ENCODE results near the gene INHBB. TPM values are rescaled to one million over a fixed set of nuclear protein-coding genes. Genes with fewer than 3 reads are reported as not detected.

INHBB gene
- total RNA-seq, 6 experiments from 2014 or later = 0.37 to 15.9 (median 9.6) TPM

GRCh38 chr2:120381661-120382060 lies 35.7 kb downstream of the INHBB start:
- no peak for TF ChIP-seq CTCF (IDR thresholded peaks at IDR 0.05)
- no peak for TF ChIP-seq POLR2A (IDR thresholded peaks at IDR 0.05)
- Histone ChIP-seq H3K9me3 (no peaks in the 10 kb centered on the region), H3K36me3 (no peaks in the 10 kb centered on the region), H3K27me3 (no peaks in the 10 kb centered on the region), H3K27ac (no peak overlapping the region), H3K4me3 (no peak overlapping the region), H3K4me1 (peaks cover 0 to 11% (median 0%) of the 10 kb centered on the region in 4 donors)
- ATAC-seq = no peak
- intact Hi-C loops (cut with DNase I) = no loop called here
- no peak for DNase-seq
- no CpG with 5 or more reads among the region's 4 CpGs for WGBS (ENCODE audit: insufficient coverage, low coverage, low lambda C conversion rate, missing lambda C conversion rate)

- no peaks in the 10 kb centered on the region for H3K27me3 ChIP-seq
- WGBS (ENCODE audit: insufficient coverage, low coverage, low lambda C conversion rate, missing lambda C conversion rate) = 87% methylated on average over 7 of the region's 11 CpGs
- ATAC-seq (no peak), DNase-seq (peak in 1 of 3 donors; percentile 49)
- H3K4me1 ChIP-seq = peaks cover 0 to 11% (median 0%) of the 10 kb centered on the region in 4 donors
- no peaks in the 10 kb centered on the region for H3K36me3 ChIP-seq
- H3K9me3 ChIP-seq = no peaks in the 10 kb centered on the region
- no peak overlapping the region for H3K4me3 ChIP-seq
- intact Hi-C loops (cut with DNase I) = no loop called here
- H3K27ac ChIP-seq = no peak overlapping the region
- TF ChIP-seq POLR2A (IDR thresholded peaks at IDR 0.05) (no peak), CTCF (IDR thresholded peaks at IDR 0.05) (no peak)
Measured at GRCh38 chr2:120382541-120383144, 36.7 kb downstream of the INHBB start.

- Histone ChIP-seq H3K9me3 (no peaks in the 10 kb centered on the region), H3K27ac (no peak overlapping the region), H3K4me3 (no peak overlapping the region), H3K4me1 (peaks cover 0 to 11% (median 0%) of the 10 kb centered on the region in 4 donors), H3K36me3 (no peaks in the 10 kb centered on the region), H3K27me3 (no peaks in the 10 kb centered on the region)
- ATAC-seq (no peak), DNase-seq (peak in 2 of 3 donors; percentile 7 to 21)
- no CpG with 5 or more reads among the region's 7 CpGs for WGBS (ENCODE audit: insufficient coverage, low coverage, low lambda C conversion rate, missing lambda C conversion rate)
- intact Hi-C loops (cut with DNase I) = no loop called here
- TF ChIP-seq CTCF (IDR thresholded peaks at IDR 0.05) (no peak), POLR2A (IDR thresholded peaks at IDR 0.05) (no peak)
Measured at GRCh38 chr2:120383191-120383590, 37.3 kb downstream of the INHBB start.

GRCh38 chr2:120383631-120384340 lies 37.9 kb downstream of the INHBB start:
- no peak for ATAC-seq
- DNase-seq = peak in 2 of 3 donors; percentile 8 to 41

More at GRCh38 chr2:120383631-120384340, 37.9 kb downstream of the INHBB start:
- H3K27ac ChIP-seq = no peak overlapping the region
- no peaks in the 10 kb centered on the region for H3K9me3 ChIP-seq
- TF ChIP-seq POLR2A (IDR thresholded peaks at IDR 0.05) (no peak), CTCF (IDR thresholded peaks at IDR 0.05) (no peak)
- no peaks in the 10 kb centered on the region for H3K27me3 ChIP-seq
- peaks cover 0 to 11% (median 0%) of the 10 kb centered on the region in 4 donors for H3K4me1 ChIP-seq
- no peak overlapping the region for H3K4me3 ChIP-seq
- 93% methylated on average over 3 of the region's 13 CpGs for WGBS (ENCODE audit: insufficient coverage, low coverage, low lambda C conversion rate, missing lambda C conversion rate)
- H3K36me3 ChIP-seq = no peaks in the 10 kb centered on the region
- intact Hi-C loops (cut with DNase I) = no loop called here

All from right lobe of liver (tissue), 6 donors.